ENCODE data around the gene ENTPD8.
A peak's percentile ranks its signal among the peaks of the same experiment; 100 is the strongest.

The ENTPD8 gene

DNA sequence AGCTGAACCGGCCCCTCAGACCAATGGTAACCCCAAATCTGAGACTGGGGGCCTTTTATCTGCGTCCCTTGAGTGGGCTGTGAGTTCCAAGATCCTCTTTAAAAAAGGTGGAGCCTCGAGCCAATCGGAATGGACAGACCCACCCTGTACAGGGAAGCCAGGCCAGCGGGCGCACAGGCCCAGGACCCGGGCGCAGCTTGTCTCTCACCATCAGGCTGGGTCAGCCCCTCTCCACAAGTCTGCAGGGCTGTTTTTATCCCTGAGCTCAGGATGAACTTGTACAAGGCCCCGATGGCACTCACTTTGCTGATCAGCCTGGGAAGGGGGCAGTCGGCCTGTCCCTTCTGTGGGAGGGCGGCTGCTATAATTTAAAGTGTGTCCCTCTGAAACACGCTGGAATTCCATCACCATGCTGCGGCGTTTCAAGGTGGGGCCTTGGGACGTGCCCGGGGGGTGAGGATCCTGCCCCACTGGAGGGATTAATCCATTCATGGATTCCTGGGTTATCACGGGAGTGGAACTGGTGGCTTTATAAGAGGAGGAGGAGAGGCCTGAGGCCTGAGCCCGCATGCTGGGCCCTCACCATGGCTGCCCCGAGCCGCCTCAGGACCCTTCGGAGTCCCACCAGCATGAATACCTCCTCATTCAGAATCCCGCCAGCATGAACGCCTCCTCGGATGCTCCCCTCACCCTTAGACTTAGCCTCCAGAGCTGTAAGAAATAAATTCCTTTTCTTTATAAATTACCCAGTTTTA lies 32.3 kb downstream of the ENTPD8 start:
- no peaks in the 10 kb centered on the region for H3K36me3 ChIP-seq (ENCODE audit: control insufficient read depth in 1 of 2, insufficient read depth in 2 of 2, low read length in 2 of 2)
- H3K27ac ChIP-seq (ENCODE audit: low read length) = no peak overlapping the region
- H3K9me3 ChIP-seq (ENCODE audit: control insufficient read depth in 1 of 2, low read length in 2 of 2) = no peaks in the 10 kb centered on the region
- peaks cover 0 to 10% of the 10 kb centered on the region in 2 donors for H3K4me1 ChIP-seq (ENCODE audit: control insufficient read depth in 1 of 2, insufficient read depth in 2 of 2, low read length in 2 of 2)
- no peaks in the 10 kb centered on the region for H3K27me3 ChIP-seq (ENCODE audit: low read depth, low read length)
- no peak overlapping the region for H3K4me3 ChIP-seq (ENCODE audit: low read depth in 1 of 2, low read length in 2 of 2)

DNA sequence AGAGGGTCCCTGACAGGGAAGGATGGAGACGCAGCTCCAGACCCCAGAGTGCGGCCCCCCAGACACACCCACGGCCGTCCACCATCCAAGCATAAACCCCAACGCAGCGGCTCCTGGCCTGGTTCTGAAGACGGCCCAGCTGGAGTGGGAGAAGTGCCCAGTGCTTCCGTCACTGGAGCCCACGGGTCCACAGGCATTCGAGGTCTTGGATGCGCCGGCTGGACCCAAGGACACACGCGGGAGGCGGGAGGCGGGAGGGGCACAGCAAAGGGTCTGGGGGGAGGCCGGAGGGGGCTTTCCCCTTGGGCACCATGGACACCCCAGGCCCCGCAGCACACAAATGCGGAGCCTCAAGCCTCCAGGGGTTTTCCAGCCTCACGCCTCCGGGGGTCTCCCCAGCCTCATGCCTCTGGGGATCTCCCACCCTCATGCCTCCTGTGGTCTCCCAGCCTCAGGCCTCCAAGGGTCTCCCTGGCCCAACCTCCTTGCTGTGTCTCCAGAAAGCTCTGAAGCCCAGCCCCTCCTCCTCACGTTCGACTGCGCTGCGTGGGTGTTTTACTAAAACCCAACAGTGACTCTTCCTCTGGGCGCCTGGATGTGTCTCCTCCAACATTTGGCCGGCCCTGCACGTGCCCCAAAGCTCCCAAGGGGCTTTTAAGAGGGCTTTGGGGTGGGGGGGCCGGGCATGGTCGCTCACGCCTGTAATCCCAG lies 33.4 kb downstream of the ENTPD8 start:
- H3K4me3 ChIP-seq (ENCODE audit: low read depth in 1 of 2, low read length in 2 of 2) = peak overlapping the region in 1 of 2 donors; percentile 46
- no peaks in the 10 kb centered on the region for H3K9me3 ChIP-seq (ENCODE audit: control insufficient read depth in 1 of 2, low read length in 2 of 2)
- no peaks in the 10 kb centered on the region for H3K36me3 ChIP-seq (ENCODE audit: control insufficient read depth in 1 of 2, insufficient read depth in 2 of 2, low read length in 2 of 2)
- H3K27ac ChIP-seq (ENCODE audit: low read length) = no peak overlapping the region
- peaks cover 0 to 10% of the 10 kb centered on the region in 2 donors for H3K4me1 ChIP-seq (ENCODE audit: control insufficient read depth in 1 of 2, insufficient read depth in 2 of 2, low read length in 2 of 2)
- no peaks in the 10 kb centered on the region for H3K27me3 ChIP-seq (ENCODE audit: low read depth, low read length)

DNA sequence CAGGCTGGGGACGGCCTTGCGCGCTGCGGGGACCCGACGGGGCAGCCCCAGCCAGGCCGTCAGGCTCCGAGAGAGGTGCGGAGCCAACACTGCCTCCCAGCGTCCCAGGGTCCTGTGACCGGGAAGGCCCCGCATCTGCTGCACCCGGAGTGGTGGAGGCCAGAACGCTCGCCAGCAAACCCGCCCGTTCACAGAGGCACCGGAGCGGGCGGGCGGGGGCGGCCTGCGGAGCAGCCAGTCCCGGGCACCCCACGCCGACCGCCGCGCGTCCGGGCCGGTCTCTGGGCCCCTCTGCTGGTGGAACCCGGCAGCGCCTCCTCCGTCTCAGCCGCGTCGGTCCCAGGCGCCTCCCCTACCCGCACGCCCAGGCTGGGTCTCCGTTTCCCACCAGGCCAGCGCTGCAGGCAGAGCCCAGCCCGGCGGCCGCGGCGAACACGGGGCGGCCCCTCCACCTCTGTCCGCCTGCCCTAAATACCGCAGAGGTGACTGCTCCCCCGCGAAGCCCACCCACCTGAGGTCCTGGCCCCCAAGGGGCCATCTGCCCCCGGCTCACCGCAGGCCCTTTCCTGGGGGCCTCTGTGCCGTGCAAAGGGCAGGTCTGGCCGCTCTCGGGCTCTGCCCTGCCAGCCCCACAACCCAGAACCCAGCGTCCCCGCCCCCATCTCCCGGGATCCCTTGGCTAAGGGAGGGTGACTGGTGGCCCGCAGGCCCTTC lies 34.1 kb downstream of the ENTPD8 start:
- H3K4me3 ChIP-seq (ENCODE audit: low read depth in 1 of 2, low read length in 2 of 2) = peak overlapping the region; percentile 3 to 46
- no peak overlapping the region for H3K27ac ChIP-seq (ENCODE audit: low read length)
- no peaks in the 10 kb centered on the region for H3K36me3 ChIP-seq (ENCODE audit: control insufficient read depth in 1 of 2, insufficient read depth in 2 of 2, low read length in 2 of 2)
- no peaks in the 10 kb centered on the region for H3K27me3 ChIP-seq (ENCODE audit: low read depth, low read length)
- peaks cover 0 to 10% of the 10 kb centered on the region in 2 donors for H3K4me1 ChIP-seq (ENCODE audit: control insufficient read depth in 1 of 2, insufficient read depth in 2 of 2, low read length in 2 of 2)
- H3K9me3 ChIP-seq (ENCODE audit: control insufficient read depth in 1 of 2, low read length in 2 of 2) = no peaks in the 10 kb centered on the region

DNA sequence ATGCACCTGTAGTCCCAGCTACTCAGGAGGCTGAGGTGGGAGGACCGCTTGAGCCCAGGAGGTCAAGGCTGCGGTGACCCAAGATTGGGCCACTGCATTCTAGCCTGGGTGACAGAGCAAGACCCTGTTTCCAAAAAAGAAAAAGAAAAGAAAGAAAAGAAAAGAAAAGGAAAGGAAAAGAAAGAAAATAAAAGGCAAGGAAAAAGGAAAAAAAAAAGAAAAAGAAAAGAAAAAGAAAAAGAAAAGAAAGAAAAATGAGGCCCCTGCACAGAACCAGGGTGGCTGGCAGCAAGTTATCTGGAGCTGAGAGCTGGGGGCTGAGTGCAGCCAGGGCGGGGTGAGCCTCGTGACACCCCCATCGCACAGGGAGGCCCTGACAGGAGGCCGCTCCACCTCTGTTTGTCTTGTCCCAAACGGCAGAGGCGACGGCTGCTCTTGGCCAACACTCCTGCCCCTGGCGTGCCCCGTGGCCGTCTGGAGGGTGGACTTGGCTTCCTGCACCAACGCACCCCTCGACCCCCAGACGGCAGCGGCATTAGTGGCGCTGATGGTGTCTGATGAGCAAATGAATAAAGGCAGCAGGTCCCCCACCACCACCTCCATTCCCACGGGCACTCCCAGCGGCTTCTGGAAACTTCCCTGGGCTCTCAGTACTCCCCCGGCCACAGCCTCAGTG lies 34.9 kb downstream of the ENTPD8 start:
- H3K4me3 ChIP-seq (ENCODE audit: low read depth in 1 of 2, low read length in 2 of 2) = peak overlapping the region in 1 of 2 donors; percentile 46
- no peak overlapping the region for H3K27ac ChIP-seq (ENCODE audit: low read length)
- peaks cover 0 to 10% of the 10 kb centered on the region in 2 donors for H3K4me1 ChIP-seq (ENCODE audit: control insufficient read depth in 1 of 2, insufficient read depth in 2 of 2, low read length in 2 of 2)
- no peaks in the 10 kb centered on the region for H3K36me3 ChIP-seq (ENCODE audit: control insufficient read depth in 1 of 2, insufficient read depth in 2 of 2, low read length in 2 of 2)
- no peaks in the 10 kb centered on the region for H3K27me3 ChIP-seq (ENCODE audit: low read depth, low read length)
- H3K9me3 ChIP-seq (ENCODE audit: control insufficient read depth in 1 of 2, low read length in 2 of 2) = no peaks in the 10 kb centered on the region

DNA sequence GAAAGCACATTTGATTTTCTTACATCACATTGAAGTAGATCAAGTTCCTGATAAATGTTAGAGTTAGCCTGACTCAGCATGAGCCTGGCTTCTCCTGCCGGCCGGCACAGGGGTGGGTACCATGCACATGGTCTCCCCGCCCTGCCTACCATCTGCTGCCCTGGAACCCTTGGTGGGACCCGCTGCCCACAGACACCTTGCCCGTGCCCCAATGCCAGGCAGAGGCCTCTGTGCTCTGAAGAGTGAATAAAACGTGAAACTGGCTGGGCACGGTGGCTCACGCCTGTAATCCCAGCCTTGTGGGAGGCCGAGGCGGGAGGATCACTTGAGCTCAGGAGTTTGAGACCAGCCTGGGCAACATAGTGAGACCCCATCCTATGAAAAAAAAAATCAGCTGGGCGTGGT lies 35.5 kb downstream of the ENTPD8 start:
- H3K27me3 ChIP-seq (ENCODE audit: low read depth, low read length) = no peaks in the 10 kb centered on the region
- no peak overlapping the region for H3K27ac ChIP-seq (ENCODE audit: low read length)
- H3K4me3 ChIP-seq (ENCODE audit: low read depth in 1 of 2, low read length in 2 of 2) = no peak overlapping the region

DNA sequence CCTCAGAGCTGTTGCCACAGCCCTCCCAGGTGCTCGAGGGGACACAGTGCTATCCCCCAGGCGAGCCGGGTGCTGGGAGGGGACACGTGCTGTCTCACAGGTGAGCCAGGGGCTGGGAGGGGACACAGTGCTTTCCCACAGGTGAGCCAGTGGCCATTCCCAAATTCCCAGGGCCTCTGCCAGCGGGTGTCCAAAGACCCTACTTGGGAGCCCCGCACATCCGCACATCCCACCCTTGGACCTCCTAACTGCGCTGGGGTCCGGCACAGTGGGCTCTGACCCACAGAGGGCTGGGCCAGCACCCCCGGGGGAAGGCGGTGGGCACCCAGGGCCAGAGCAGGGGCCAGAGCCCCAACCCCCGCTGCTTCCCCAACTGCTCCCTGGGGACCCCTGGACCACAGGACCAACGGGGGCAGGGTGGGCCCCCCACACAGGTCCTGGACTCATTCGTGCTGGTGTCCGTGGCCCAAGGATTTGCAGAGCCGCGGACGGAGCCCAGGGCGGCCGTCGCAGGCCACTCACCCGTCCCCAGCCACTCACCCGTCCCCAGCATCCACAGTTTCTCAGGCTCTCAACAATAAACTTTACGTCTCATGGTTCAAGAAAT lies 36.1 kb downstream of the ENTPD8 start:
- no peak overlapping the region for H3K27ac ChIP-seq (ENCODE audit: low read length)
- no peaks in the 10 kb centered on the region for H3K27me3 ChIP-seq (ENCODE audit: low read depth, low read length)

More for the DNA sequence above, 35.5 kb downstream of the ENTPD8 start:
- H3K9me3 ChIP-seq (ENCODE audit: control insufficient read depth in 1 of 2, low read length in 2 of 2) = no peaks in the 10 kb centered on the region
- no peaks in the 10 kb centered on the region for H3K36me3 ChIP-seq (ENCODE audit: control insufficient read depth in 1 of 2, insufficient read depth in 2 of 2, low read length in 2 of 2)
- peaks cover 0 to 10% of the 10 kb centered on the region in 2 donors for H3K4me1 ChIP-seq (ENCODE audit: control insufficient read depth in 1 of 2, insufficient read depth in 2 of 2, low read length in 2 of 2)

DNA sequence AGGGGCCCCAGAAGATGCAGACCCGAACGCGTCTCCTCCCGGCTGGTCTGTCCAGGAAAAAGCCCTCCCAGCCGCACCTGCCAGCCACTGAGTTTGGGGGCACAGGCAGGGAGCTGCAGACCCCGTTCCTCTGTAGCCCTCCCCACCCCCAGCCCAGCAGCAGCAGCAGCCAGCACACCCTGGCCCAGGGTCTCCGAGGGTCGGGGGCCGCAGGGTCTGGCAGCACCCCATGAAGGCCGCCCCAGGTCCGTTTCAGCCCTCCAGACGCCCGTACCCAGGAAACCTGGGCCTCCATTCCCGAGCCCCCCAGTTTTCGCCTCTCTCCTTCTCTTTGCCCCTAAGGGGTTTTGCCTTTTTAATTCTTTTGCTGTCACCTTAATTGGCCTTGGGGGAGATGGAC lies 37.9 kb downstream of the ENTPD8 start:
- H3K36me3 ChIP-seq (ENCODE audit: control insufficient read depth in 1 of 2, insufficient read depth in 2 of 2, low read length in 2 of 2) = no peaks in the 10 kb centered on the region
- no peak overlapping the region for H3K4me3 ChIP-seq (ENCODE audit: low read depth in 1 of 2, low read length in 2 of 2)
- H3K9me3 ChIP-seq (ENCODE audit: control insufficient read depth in 1 of 2, low read length in 2 of 2) = no peaks in the 10 kb centered on the region
- H3K27me3 ChIP-seq (ENCODE audit: low read depth, low read length) = no peaks in the 10 kb centered on the region
- H3K27ac ChIP-seq (ENCODE audit: low read length) = no peak overlapping the region
- peaks cover 0 to 10% of the 10 kb centered on the region in 2 donors for H3K4me1 ChIP-seq (ENCODE audit: control insufficient read depth in 1 of 2, insufficient read depth in 2 of 2, low read length in 2 of 2)

More for the DNA sequence above, 36.1 kb downstream of the ENTPD8 start:
- Histone ChIP-seq H3K36me3 (ENCODE audit: control insufficient read depth in 1 of 2, insufficient read depth in 2 of 2, low read length in 2 of 2) (no peaks in the 10 kb centered on the region), H3K4me1 (ENCODE audit: control insufficient read depth in 1 of 2, insufficient read depth in 2 of 2, low read length in 2 of 2) (peaks cover 0 to 10% of the 10 kb centered on the region in 2 donors), H3K4me3 (ENCODE audit: low read depth in 1 of 2, low read length in 2 of 2) (no peak overlapping the region), H3K9me3 (ENCODE audit: control insufficient read depth in 1 of 2, low read length in 2 of 2) (no peaks in the 10 kb centered on the region)

DNA sequence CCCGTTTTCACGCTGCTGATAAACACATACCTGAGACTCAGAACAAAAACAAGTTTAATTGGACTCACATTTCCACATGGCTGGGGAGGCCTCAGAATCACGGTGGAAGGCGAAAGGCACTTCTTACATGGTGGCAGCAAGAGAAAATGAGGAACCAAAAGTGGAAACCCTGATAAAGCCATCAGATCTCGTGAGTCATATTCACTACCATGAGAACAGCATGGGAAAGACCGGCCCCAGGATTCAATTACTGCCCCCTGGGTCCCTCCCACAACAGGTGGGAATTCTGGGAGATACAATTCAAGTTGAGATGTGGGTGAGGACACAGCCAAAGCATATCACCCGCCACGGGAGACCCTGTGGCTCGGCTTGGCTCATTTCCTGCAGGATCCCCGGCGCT lies 38.4 kb downstream of the ENTPD8 start:
- Histone ChIP-seq H3K4me3 (ENCODE audit: low read depth in 1 of 2, low read length in 2 of 2) (no peak overlapping the region), H3K4me1 (ENCODE audit: control insufficient read depth in 1 of 2, insufficient read depth in 2 of 2, low read length in 2 of 2) (peaks cover 0 to 10% of the 10 kb centered on the region in 2 donors), H3K36me3 (ENCODE audit: control insufficient read depth in 1 of 2, insufficient read depth in 2 of 2, low read length in 2 of 2) (no peaks in the 10 kb centered on the region), H3K27me3 (ENCODE audit: low read depth, low read length) (no peaks in the 10 kb centered on the region), H3K27ac (ENCODE audit: low read length) (no peak overlapping the region), H3K9me3 (ENCODE audit: control insufficient read depth in 1 of 2, low read length in 2 of 2) (no peaks in the 10 kb centered on the region)

DNA sequence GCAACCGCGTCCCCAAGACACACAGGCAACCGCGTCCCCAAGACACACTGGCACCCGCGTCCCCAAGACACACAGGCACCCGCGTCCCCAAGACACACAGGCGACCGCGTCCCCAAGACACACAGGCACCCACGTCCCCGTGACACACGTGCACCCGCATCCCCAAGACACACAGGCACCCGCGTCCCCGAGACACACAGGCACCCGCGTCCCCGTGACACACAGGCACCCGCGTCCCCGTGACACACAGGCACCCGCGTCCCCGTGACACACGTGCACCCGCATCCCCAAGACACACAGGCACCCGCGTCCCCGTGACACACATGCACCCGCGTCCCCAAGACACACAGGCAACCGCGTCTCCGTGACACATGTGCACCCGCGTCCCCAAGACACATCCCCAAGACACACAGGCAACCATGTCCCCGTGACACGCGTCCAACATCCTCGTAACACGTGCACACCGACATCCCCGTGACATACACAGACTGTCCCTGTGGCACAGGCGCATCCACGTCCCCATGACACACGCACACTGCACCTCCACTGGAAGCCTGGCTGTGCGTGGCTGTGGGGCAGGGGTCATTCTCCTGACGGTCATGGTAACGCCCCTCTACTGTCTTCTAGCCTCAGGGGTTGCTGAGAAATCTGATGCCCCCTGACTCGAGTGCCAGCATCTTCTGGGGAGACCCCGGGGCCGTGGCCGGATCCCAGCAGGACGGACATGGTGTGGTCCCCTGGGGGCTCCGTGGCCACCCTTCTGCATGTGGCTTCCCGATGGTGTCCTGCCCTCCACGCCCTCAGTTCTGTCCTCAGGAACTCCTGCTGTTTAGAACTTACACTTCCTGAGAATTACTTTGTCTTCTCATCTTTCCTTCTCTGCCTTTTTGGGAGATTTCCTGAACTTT lies 42.3 kb downstream of the ENTPD8 start:
- no peak overlapping the region for H3K4me3 ChIP-seq (ENCODE audit: low read depth in 1 of 2, low read length in 2 of 2)
- H3K27me3 ChIP-seq (ENCODE audit: low read depth, low read length) = no peaks in the 10 kb centered on the region
- H3K27ac ChIP-seq (ENCODE audit: low read length) = no peak overlapping the region
- H3K9me3 ChIP-seq (ENCODE audit: control insufficient read depth in 1 of 2, low read length in 2 of 2) = no peaks in the 10 kb centered on the region
- H3K36me3 ChIP-seq (ENCODE audit: control insufficient read depth in 1 of 2, insufficient read depth in 2 of 2, low read length in 2 of 2) = peaks cover 0 to 13% of the 10 kb centered on the region in 2 donors
- H3K4me1 ChIP-seq (ENCODE audit: control insufficient read depth in 1 of 2, insufficient read depth in 2 of 2, low read length in 2 of 2) = no peaks in the 10 kb centered on the region
